Thyroid gland (tissue), 4 donors: ENCODE data around the gene SMYD1. TPM values are rescaled to one million over a fixed set of nuclear protein-coding genes. Genes with fewer than 3 reads are reported as not detected.

Source experiments
- DNase-seq, 2 donors: peaks; one replicate each; pipeline ENCODE4 v3.0.0-alpha.2; 2019
- H3K27ac ChIP-seq, 3 donors: fragments of 200-600 bp; sonication (generic); 1 replicate in 2 of 3; 2 replicates in 1 of 3; pipeline ENCODE4 v1.5.1; 2016 to 2019; ENCODE audit warnings: mild to moderate bottlenecking in 1 of 3, moderate library complexity in 1 of 3
- H3K27me3 ChIP-seq: fragments of 200-600 bp; sonication (generic); one replicate; pipeline ENCODE4 v1.5.1; 2019
- H3K36me3 ChIP-seq, 2 donors: fragments of 200-600 bp; sonication (generic); one replicate each; pipeline ENCODE4 v1.5.1; 2016 to 2019
- H3K4me1 ChIP-seq, 2 donors: fragments of 200-600 bp; sonication (generic); one replicate each; pipeline ENCODE4 v1.5.1; 2017 to 2019
- H3K4me3 ChIP-seq, 3 donors: fragments of 200-600 bp; sonication (generic); replicated peaks in 1 of 3; 1 replicate in 2 of 3; 2 replicates in 1 of 3; pipeline ENCODE4 v1.5.1; 2016; ENCODE audit warnings: mild to moderate bottlenecking in 1 of 3
- H3K9me3 ChIP-seq: fragments of 200-600 bp; sonication (generic); one replicate; pipeline ENCODE4 v1.5.1; 2017
- POLR2A ChIP-seq, 2 donors: fragments of 450-650 bp; IDR thresholded peaks; one replicate each; pipeline ENCODE4 v1.6.1; 2017; ENCODE audit warnings: antibody characterized with exemption in 2 of 2, mild to moderate bottlenecking in 2 of 2, moderate library complexity in 1 of 2
- WGBS, 2 donors: methylation state at CpG; one replicate each; pipeline ENCODE4 v1.1.5; 2017; 5-methylcytosine and 5-hydroxymethylcytosine counted together
- intact Hi-C: fragments of 100-400 bp; cut with DNase I; formaldehyde crosslinking; loops from one replicate; pipeline ENCODE4 v1.15.1; 2023
- total RNA-seq, 4 donors: library from RNA; depleted of rRNA; stranded (reverse); fragments of >200 nt; gene quantifications; one replicate each; pipeline ENCODE4 v1.2.3, GENCODE V29; 2016
- TF ChIP-seq, protein P1 (sequence below), 6 experiments: fragments of 200-600 bp in 3 of 6; fragments of 450-650 bp in 3 of 6; sonication (generic) in 3 of 6; IDR thresholded peaks; one replicate each; pipeline ENCODE4 v1.5.1; 2016 to 2019; ENCODE audit warnings: antibody characterized with exemption in 6 of 6, mild to moderate bottlenecking in 2 of 6, inconsistent platforms in 1 of 6, moderate library complexity in 1 of 6

Gene SMYD1
- total RNA-seq, 4 donors from 2014 or later = not detected

DNA sequence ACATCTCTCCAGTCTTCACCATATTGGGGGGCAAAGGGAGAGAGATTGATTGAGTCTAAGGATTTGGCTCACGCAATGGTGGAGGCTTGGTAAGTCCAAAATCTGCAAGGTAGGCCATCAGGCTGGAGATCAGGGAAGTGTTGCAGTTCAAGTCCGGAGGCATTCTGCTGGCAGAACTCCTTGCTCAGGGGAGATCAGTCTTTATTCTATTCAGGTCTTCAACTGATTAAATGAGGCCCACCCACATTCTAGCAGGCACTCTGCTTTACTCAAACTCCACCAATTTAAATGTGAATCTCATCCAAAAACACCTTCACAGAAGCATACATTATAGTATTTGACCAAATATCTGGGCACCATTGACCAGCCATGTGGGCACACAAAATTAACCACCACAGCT lies 21.4 kb downstream of the SMYD1 start:
- Histone ChIP-seq H3K9me3 (no peaks in the 10 kb centered on the region), H3K27ac (no peak overlapping the region), H3K36me3 (no peaks in the 10 kb centered on the region), H3K4me3 (no peak overlapping the region), H3K27me3 (no peaks in the 10 kb centered on the region), H3K4me1 (no peaks in the 10 kb centered on the region)
- WGBS, 2 donors = 96 to 100% methylated on average over 2 of the region's 2 CpGs
- no peak for DNase-seq
- no peak for TF ChIP-seq POLR2A (IDR thresholded peaks at IDR 0.05)
- TF ChIP-seq, protein P1, sequence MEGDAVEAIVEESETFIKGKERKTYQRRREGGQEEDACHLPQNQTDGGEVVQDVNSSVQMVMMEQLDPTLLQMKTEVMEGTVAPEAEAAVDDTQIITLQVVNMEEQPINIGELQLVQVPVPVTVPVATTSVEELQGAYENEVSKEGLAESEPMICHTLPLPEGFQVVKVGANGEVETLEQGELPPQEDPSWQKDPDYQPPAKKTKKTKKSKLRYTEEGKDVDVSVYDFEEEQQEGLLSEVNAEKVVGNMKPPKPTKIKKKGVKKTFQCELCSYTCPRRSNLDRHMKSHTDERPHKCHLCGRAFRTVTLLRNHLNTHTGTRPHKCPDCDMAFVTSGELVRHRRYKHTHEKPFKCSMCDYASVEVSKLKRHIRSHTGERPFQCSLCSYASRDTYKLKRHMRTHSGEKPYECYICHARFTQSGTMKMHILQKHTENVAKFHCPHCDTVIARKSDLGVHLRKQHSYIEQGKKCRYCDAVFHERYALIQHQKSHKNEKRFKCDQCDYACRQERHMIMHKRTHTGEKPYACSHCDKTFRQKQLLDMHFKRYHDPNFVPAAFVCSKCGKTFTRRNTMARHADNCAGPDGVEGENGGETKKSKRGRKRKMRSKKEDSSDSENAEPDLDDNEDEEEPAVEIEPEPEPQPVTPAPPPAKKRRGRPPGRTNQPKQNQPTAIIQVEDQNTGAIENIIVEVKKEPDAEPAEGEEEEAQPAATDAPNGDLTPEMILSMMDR (IDR thresholded peaks at IDR 0.05) = no peak
- intact Hi-C loops = no loop called here

DNA sequence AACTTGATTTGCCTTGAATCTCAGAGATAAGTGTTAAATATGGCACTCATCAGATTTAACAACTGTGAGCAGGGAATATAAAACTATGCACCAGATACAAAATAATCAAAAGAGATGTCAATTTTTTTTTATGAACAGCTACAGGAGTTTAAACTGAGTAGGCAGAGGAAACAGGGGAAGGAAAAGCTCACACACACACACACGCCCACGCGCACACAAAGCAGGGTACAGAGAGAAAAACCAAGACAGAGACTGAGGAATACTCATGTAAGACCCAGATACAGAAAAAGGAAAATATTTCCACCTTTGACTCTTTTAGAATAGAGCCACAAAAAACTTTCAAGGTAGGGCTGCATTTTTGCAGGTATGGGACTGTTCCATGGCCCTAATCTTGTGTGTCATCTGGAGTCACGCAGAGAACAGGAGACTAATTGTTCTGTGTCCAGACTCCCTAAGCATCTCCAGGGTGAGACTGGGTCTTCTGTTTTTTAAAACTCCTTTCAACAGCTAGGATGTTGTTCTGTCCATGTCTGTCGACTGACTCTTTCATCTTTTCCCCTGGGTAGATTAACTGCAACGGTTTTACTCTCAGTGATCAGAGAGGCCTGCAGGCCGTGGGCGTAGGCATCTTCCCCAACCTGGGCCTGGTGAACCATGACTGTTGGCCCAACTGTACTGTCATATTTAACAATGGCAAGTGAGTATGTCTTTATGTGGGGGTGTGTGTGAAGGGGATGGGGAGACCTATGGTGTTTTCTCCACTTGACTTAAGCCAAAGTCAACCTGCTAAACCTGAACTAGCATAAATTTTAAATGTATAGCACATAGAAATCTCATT lies 23.0 kb downstream of the SMYD1 start:
- no peak overlapping the region for H3K4me3 ChIP-seq
- TF ChIP-seq POLR2A (IDR thresholded peaks at IDR 0.05) = no peak
- TF ChIP-seq, protein P1 (IDR thresholded peaks at IDR 0.05) = no peak
- DNase-seq = no peak
- H3K27me3 ChIP-seq = no peaks in the 10 kb centered on the region
- H3K27ac ChIP-seq = no peak overlapping the region
- H3K9me3 ChIP-seq = no peaks in the 10 kb centered on the region
- 81% methylated on average over 8 of the region's 8 CpGs for WGBS, 2 donors
- H3K36me3 ChIP-seq = no peaks in the 10 kb centered on the region
- intact Hi-C loops = no loop called here
- no peaks in the 10 kb centered on the region for H3K4me1 ChIP-seq

DNA sequence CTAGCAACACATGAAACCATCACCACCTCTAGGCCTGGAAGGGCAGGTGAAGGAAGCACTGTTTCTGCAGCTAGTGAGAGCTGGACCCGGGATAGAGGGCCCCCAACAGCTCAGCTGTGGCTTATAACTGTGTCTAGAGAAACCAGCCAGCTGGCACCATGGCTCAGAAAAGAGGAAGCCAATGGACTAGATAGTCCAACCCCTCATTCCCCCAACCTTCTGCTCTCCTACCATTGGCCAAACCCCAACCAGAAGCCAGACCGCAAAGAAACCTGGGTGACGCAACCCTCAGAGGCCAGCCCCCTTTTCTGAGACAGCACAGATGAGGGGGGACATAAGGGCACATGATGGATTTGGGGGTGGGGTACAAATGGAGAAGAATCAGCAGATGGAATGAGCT lies 24.3 kb downstream of the SMYD1 start:
- no peak for DNase-seq
- Histone ChIP-seq H3K4me1 (no peaks in the 10 kb centered on the region), H3K27me3 (no peaks in the 10 kb centered on the region), H3K4me3 (no peak overlapping the region), H3K9me3 (no peaks in the 10 kb centered on the region), H3K36me3 (no peaks in the 10 kb centered on the region), H3K27ac (no peak overlapping the region)
- WGBS, 2 donors = 92 to 93% methylated on average over 3 of the region's 3 CpGs
- TF ChIP-seq, protein P1 (IDR thresholded peaks at IDR 0.05) = no peak
- TF ChIP-seq POLR2A (IDR thresholded peaks at IDR 0.05) = no peak
- intact Hi-C loops = no loop called here

DNA sequence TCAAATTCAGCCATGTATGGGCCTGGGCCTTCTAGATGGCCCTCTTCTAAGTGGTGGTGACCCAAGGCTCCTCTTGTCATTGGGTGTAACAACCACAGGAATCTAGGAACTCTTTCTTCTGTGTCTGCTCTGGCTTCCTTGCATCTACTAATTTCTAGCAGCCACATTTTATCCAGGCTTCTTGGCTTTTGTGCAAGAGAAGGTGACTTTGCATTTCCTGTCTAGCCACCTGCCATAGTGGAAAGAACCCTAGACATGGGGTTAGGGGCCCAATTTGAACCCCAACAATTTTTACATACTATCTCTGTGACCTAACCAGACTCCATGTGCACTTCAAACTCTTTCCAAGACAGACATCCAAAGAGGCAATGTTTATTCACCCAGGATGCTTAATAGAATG lies 25.1 kb downstream of the SMYD1 start:
- Histone ChIP-seq H3K27ac (no peak overlapping the region), H3K27me3 (no peaks in the 10 kb centered on the region), H3K4me3 (no peak overlapping the region), H3K9me3 (no peaks in the 10 kb centered on the region), H3K4me1 (no peaks in the 10 kb centered on the region), H3K36me3 (no peaks in the 10 kb centered on the region)
- intact Hi-C loops = no loop called here
- TF ChIP-seq, protein P1 (IDR thresholded peaks at IDR 0.05) = no peak
- TF ChIP-seq POLR2A (IDR thresholded peaks at IDR 0.05) = no peak
- DNase-seq = no peak

DNA sequence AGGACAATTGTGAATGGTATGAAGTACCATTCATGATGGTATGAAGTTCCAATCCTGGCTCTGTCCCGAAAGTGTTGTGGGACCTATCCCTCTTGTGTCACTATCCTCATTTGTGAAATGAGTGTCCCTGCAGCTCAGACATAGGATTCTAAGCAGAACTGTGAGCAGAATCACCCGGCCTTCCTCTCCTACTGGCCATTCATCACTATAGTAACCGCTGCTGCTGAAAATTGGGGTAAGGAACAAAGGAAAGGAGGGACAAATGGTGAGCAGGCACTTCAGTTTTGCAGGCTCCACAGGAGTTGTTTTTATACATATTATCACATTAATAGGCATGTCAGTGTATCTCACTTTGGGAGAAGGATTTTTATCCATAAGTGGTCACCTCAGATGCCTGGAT lies 27.4 kb downstream of the SMYD1 start:
- TF ChIP-seq, protein P1 (IDR thresholded peaks at IDR 0.05) = no peak
- no peak for TF ChIP-seq POLR2A (IDR thresholded peaks at IDR 0.05)
- Histone ChIP-seq H3K36me3 (no peaks in the 10 kb centered on the region), H3K4me1 (no peaks in the 10 kb centered on the region), H3K4me3 (no peak overlapping the region), H3K9me3 (no peaks in the 10 kb centered on the region), H3K27ac (no peak overlapping the region), H3K27me3 (no peaks in the 10 kb centered on the region)
- intact Hi-C loops = no loop called here
- WGBS, 2 donors = 75 to 84% methylated on average over 3 of the region's 3 CpGs
- no peak for DNase-seq
